D721Med (cell line): ENCODE data around the gene ABCA3.

ENCODE experiments used
- DNase-seq: peaks from one replicate; pipeline ENCODE4 v3.0.0; 2011; ENCODE audit warnings: low spot score; ENCODE audit not compliant: insufficient read length
- FAIRE-seq: peaks from 2 replicates; lab custom pipeline; 2011; peaks lifted over from hg19 to GRCh38; lab: Jason Lieb, UNC
- TF ChIP-seq, protein P1 (sequence below): IDR thresholded peaks from 2 replicates; pipeline ENCODE4 v1.5.1; 2012; ENCODE audit warnings: mild to moderate bottlenecking, control low read depth; ENCODE audit not compliant: insufficient read depth; ENCODE audit errors: missing control alignments

The ABCA3 gene

DNA sequence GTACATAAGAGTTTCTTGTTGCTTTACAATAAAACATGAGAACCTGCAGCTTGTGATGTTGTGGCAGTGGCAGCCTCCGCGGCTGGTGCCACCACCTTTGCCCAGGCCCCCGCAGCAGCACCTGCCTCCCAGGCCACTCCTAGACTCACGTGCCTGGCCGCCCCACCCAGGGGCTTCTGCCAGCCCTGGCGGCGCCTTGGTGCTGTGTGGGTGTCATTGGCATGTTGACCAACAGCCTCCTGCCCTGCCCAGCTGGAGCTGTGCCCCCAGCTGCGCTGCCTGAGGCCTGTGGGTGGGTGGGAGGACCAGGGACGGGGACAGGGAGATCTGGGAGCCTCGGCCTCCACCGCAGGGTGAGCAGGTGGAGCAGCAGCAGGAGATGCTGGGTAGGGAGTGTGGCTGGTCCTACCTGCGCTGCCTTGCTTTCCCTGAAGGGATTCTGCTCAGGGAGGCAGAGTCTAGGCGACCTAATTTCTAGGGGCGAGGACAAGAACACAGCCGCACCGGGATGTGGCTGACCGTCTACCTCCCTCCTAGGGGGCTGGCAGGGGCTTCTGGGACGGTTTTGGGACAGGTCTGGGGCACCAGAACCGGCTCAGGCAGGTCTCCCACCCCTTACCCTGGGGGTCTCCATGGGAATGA, 104.7 kb downstream of the ABCA3 start:
- TF ChIP-seq, protein P1, sequence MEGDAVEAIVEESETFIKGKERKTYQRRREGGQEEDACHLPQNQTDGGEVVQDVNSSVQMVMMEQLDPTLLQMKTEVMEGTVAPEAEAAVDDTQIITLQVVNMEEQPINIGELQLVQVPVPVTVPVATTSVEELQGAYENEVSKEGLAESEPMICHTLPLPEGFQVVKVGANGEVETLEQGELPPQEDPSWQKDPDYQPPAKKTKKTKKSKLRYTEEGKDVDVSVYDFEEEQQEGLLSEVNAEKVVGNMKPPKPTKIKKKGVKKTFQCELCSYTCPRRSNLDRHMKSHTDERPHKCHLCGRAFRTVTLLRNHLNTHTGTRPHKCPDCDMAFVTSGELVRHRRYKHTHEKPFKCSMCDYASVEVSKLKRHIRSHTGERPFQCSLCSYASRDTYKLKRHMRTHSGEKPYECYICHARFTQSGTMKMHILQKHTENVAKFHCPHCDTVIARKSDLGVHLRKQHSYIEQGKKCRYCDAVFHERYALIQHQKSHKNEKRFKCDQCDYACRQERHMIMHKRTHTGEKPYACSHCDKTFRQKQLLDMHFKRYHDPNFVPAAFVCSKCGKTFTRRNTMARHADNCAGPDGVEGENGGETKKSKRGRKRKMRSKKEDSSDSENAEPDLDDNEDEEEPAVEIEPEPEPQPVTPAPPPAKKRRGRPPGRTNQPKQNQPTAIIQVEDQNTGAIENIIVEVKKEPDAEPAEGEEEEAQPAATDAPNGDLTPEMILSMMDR, result no peak
- DNase-seq (no peak), FAIRE-seq (no peak)

DNA sequence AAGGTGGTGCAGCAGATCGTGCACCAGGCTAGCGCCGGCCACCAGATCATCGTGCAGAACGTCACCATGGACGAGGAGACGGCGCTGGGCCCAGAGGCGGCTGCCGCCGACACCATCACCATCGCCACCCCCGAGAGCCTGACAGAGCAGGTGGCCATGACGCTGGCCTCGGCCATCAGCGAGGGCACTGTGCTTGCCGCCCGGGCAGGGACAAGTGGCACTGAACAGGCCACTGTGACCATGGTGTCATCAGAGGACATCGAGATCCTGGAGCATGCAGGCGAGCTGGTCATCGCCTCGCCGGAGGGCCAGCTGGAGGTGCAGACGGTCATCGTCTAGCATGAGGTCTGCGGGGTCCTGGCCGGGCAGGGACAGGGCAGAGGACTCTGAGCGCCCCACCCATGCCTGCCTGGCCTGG, 105.3 kb downstream of the ABCA3 start:
- no peak for FAIRE-seq
- DNase-seq, result no peak
- TF ChIP-seq, protein P1, result no peak

DNA sequence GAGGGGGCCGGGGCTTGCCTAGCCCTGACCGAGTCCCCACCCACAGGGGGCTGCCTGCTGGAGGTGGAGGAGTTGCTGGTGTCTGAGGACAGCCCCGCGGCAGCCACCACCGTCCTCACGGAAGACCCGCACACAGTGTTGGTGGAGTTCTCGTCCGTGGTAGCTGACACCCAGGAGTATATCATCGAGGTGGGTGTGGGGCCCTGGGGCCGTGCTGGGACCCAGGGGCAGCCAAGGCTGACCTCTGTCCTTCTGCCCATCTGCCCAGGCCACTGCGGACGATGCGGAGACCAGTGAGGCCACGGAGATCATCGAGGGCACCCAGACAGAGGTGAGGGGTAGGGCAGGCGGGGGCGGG, 105.7 kb downstream of the ABCA3 start:
- TF ChIP-seq, protein P1, result no peak
- DNase-seq (no peak), FAIRE-seq (no peak)

DNA sequence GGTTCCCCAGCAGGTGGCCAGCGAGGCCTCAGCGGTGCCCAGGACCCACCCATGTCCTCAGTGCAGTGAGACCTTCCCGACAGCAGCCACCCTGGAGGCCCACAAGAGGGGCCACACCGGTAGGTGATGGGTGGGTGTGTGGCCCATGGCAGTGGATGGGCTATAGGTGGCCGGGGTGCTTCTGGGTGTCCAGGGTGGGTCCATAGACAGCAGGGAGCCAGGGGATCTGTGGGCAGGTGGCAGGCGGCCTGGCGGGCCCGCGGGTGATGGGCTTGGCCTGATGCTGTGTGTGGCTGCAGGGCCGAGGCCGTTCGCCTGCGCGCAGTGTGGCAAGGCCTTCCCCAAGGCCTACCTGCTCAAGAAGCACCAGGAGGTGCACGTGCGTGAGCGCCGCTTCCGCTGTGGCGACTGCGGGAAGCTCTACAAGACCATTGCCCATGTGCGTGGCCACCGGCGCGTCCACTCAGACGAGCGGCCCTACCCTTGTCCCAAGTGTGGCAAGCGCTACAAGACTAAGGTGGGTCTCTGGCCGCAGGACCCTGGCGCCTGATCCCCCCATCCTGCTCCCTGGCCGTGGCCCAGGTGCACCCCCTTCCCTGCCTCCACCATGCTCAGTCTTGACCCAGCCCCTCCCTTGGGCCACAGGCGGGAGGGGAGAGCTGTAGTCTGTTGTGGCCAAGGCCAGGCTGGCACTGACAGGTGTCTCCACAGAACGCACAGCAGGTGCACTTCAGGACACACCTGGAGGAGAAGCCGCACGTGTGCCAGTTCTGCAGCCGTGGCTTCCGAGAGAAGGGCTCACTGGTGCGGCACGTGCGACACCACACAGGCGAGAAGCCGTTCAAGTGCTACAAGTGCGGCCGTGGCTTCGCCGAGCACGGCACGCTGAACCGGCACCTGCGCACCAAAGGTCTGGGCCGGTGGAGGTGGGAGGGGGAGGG, 106.4 kb downstream of the ABCA3 start:
- no peak for FAIRE-seq
- TF ChIP-seq, protein P1, result no peak
- DNase-seq, result no peak

DNA sequence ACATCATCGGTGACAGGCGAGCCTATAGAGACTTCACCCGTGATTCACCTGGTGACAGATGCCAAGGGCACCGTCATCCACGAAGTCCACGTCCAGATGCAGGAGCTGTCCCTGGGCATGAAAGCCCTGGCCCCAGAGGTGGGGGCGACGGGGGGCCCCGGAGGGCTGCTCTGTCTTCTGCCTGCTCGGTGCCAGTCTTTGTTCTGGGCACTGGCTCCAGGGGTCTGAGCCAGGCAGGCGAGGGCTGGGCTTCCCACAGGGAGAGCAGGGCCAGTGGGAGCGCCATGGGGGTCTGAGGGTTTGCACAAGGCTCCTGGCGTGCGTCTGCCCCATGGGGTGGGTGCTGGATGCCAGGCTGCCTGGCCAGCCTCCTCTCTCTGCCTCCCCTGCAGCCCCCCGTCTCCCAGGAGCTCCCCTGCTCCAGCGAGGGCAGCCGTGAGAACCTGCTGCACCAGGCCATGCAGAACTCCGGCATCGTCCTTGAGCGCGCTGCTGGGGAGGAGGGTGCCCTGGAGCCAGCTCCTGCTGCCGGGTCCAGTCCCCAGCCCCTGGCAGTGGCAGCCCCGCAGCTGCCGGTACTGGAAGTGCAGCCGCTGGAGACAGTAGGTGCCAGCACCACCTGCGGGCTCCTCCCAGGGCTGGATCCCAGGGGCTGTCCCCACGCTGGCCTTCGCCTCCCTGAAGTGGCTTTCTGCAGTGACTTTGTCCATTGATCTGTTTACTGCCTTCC, 107.3 kb downstream of the ABCA3 start:
- TF ChIP-seq, protein P1, result no peak
- DNase-seq, result no peak
- FAIRE-seq, result no peak

DNA sequence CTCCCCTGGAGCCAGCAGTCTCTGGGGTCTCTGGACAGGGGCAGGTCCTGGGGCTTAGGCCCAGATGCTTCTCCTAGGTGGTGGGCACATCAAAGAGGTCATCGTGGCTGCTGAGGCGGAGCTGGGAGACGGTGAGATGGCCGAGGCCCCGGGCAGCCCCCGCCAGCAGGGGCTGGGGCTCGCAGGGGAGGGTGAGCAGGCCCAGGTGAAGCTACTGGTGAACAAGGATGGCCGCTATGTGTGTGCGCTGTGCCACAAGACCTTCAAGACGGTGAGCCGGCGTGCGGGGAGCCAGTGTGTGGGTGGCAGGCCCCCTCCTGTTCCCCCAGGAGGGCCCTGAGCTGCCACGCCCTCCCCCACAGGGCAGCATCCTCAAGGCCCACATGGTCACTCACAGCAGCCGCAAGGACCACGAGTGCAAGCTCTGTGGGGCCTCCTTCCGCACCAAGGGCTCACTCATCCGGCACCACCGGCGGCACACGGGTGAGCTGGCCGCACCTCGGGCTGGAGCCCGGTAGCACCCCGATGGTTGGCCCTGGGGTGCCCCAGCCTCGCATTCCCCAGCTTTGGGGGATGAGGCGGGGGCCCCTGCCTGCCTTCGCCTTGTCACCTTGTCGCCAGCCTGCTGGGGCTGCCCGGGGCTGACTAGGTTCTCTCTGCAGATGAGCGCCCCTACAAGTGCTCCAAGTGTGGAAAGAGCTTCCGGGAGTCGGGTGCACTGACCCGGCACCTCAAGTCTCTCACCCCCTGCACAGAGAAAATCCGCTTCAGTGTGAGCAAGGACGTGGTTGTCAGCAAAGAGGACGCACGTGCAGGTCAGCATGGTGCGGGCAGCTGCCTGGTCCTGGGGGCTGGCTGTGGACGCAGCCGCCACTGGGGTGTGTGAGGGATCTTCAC, 108.2 kb downstream of the ABCA3 start:
- TF ChIP-seq, protein P1, result no peak
- no peak for FAIRE-seq

More for the DNA sequence above, 108.2 kb downstream of the ABCA3 start:
- no peak for DNase-seq
